Measurements from ENCODE around the gene INIP.

Gene INIP

DNA sequence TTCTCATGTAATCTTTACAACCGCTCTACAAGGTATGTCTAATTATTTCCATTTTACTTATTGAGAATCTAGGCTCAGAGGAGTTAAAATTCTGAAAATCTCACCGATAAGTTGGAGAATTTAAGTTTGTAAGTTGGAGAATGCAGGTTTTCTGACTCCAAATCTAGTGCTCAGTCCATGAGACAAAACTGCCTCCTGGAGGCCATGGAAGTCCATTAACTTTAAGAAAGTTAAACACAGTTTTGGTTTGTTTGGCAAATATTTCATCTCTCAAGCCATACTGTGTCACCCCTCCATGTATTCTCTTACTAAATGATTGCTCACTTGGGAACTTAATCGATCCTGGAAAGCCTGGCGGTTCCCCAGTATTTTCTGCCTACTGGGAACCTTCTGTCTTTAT is 52.6 kb downstream of the INIP start:
- DNase-seq = no peak

DNA sequence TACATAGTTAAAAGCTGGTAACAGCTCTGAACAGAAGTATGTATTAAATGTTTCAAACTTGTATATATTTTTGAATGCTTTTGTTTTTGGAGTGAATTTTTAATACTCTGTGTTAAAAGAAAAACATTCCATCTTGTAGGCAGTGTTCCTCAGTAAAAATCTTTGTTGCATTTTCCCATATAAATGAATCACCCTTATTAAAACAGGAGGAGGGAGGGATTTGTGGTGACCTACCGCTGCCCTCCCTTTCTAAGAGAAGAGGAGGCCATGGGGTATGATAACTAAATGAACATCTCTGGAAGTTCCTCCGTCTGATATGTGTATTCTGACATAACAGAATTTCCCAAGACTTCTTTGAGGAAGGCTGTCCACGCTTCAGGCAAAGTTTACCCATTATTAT is 53.4 kb downstream of the INIP start:
- no peak for DNase-seq

DNA sequence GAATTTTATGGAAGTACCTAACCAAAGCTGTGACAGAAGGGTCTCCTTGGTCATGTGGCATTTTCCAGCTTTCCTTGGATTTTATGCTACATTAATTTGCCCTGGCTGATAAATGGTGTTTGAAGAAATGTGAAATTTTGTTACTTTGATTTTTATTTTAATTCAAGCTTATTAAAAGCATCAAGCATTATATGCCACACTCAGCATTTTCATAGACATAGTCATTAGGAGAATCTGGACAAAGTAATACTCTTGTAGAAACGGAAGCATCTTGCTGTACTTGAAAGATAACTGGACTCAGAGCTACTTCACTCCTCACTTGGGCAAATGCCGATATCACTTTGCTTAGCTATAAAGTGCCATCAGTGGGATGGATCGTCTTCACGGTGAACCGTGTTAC is 54.2 kb downstream of the INIP start:
- no peak for DNase-seq

- no peak for DNase-seq
Observed at GRCh38 chr9:112659906-112660305, 58.0 kb downstream of the INIP start.

- no peak for DNase-seq
Observed at GRCh38 chr9:112655668-112656067, 62.2 kb downstream of the INIP start.

DNA sequence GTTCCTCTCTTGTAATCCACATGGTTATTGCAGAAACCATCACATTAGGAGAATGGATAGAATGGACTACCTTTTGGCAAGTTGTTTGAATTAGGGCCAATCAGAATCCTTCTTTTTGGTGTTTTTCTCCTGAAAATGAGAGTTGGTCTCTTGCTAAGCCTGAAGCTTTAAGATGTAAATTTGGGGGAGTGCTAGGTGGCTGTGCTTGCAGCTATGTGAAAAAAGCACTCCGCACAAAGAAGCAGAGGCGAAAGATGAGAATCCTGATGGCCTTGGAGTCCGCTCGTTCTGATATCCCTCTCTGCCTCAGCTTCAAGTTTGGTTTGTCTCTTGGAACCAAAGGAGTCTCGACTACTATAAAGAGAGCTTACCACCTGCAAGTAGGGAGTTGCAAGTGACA is 63.6 kb downstream of the INIP start:
- no peak for DNase-seq

DNA sequence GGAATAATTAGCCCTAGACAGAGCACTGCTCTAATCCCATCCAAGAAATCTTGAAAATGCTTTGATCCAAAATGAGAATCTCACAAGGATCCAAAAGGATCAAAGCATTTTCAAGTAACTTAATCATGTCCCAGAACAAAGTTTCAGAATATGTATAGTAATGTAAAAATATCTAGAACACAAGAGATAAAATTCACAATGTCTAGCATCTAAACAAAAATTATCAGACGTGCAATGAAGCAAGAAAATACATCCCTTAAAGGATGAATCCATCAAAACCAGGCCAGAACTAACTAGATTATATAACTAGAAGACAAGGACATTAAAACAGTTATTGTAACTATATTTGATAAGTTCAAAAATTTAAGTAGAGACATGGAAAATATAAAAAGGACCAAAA is 69.3 kb downstream of the INIP start:
- DNase-seq = no peak

DNA sequence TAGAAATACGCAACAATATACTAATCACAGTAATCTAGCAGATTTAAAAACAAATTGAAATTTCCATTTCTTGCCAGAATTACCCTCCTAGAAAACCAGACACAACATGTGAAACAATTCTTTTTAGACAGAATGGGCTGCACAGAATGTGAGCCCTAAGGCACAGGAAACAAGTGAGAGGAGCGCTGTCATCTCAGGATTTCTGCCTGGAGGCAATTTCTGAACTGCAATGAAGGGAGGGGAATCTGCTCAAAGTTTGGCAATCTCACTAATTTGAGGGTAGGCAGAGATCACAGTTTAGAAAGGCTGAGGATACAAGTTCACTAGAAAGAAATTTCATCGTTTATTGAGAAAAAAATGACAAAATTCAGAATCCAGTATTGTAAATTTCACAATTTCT is 70.3 kb downstream of the INIP start:
- DNase-seq = no peak

DNA sequence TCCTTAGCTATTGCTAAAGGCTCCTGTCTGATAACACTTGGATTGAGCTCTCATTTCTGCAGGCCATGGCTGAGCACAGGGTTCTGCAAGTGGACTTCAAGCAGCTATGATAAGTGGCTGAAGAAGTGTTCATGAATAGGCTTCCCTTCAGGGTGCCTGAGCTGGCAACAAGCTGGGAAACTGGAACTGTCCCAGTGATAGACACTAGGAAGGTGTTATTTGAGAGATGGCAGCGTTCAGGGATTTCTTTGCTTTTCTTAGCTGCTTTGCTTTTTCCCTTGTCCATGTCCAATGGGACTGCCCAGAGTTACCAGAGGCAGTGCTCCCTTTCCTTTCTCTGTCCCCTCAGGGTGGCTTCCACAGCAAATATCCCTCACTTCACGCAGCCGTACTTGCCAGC is 75.8 kb downstream of the INIP start:
- no peak for DNase-seq

- DNase-seq = no peak
Observed at GRCh38 chr9:112640311-112640710, 77.6 kb downstream of the INIP start.

Measured in activated CD8-positive, alpha-beta memory T cell treated with anti-CD3 and anti-CD28 coated beads, Interleukin-2, amount 50 U/mL, for 4 hours (primary cell).